B cell (primary cell): Measurements from ENCODE around the gene IL20. TPM values are rescaled to one million over a fixed set of nuclear protein-coding genes. Genes with fewer than 3 reads are reported as not detected.

Experiments
- ATAC-seq: fragments of 200-7000 bp; cut with Tn5 transposase; one replicate; pipeline ENCODE4 v1.10.0; 2021; ENCODE audit warnings: low read depth, mild to moderate bottlenecking, moderate number of reproducible peaks, moderate library complexity
- CTCF ChIA-PET: fragments of 350-600 bp; sonication (Branson Sonifier 250); formaldehyde crosslinking; loops from one replicate; lab custom pipeline; 2021; ENCODE audit warnings: antibody characterized with exemption, inconsistent platforms; lab: Charles Lee
- POLR2A ChIA-PET: fragments of 350-600 bp; sonication (Branson Sonifier 250); formaldehyde crosslinking; loops from one replicate; lab custom pipeline; 2021; ENCODE audit warnings: antibody characterized with exemption; lab: Charles Lee
- DNase-seq: peaks from one replicate; pipeline ENCODE4 v3.0.0; 2013
- H2AFZ ChIP-seq: 2 replicates; pipeline ENCODE4 v1.6.1; 2012; ENCODE audit warnings: mild to moderate bottlenecking, low read depth, low read length; ENCODE audit not compliant: insufficient read depth, poor library complexity, severe bottlenecking
- H3K27ac ChIP-seq, 2 donors: 1 replicate in 1 of 2; 2 replicates in 1 of 2; pipeline ENCODE4 v1.5.1; 2012 to 2013; ENCODE audit warnings: low read length in 2 of 2, mild to moderate bottlenecking in 2 of 2, moderate library complexity in 1 of 2
- H3K27me3 ChIP-seq, 4 experiments: fragments of 200-600 bp in 1 of 4; sonication (generic) in 1 of 4; replicated peaks in 1 of 4; 1 replicate in 2 of 4; 2 replicates in 2 of 4; pipeline versions ENCODE4 v1.6.1 to v1.7.0; 2013 to 2016; ENCODE audit warnings: low read length in 3 of 4, mild to moderate bottlenecking in 2 of 4, mixed read lengths in 1 of 4, moderate library complexity in 1 of 4; ENCODE audit not compliant: insufficient read depth in 4 of 4, control insufficient read depth in 3 of 4; ENCODE audit errors: control extremely low read depth in 1 of 4
- H3K36me3 ChIP-seq, 2 experiments: replicated peaks in 1 of 2; 1 replicate in 1 of 2; 2 replicates in 1 of 2; pipeline versions ENCODE4 v1.6.1 to v1.7.1; 2013; ENCODE audit warnings: low read length in 1 of 2; ENCODE audit not compliant: insufficient read depth in 2 of 2, control insufficient read depth in 1 of 2; ENCODE audit errors: control extremely low read depth in 1 of 2, extremely low read depth in 1 of 2
- H3K4me1 ChIP-seq, 2 donors: fragments of 200-600 bp in 1 of 2; sonication (generic) in 1 of 2; 1 replicate in 1 of 2; 2 replicates in 1 of 2; pipeline versions ENCODE4 v1.5.1 to v1.6.1; 2013 to 2017; ENCODE audit warnings: low read length in 2 of 2; ENCODE audit not compliant: control insufficient read depth in 2 of 2, insufficient read depth in 2 of 2
- H3K4me2 ChIP-seq: replicated peaks from 2 replicates; pipeline ENCODE3; 2012; ENCODE audit warnings: mild to moderate bottlenecking, low read depth, low read length; ENCODE audit not compliant: poor library complexity, severe bottlenecking
- H3K4me3 ChIP-seq, 5 experiments: fragments of 200-600 bp in 1 of 5; sonication (generic) in 1 of 5; 1 replicate in 3 of 5; 2 replicates in 2 of 5; pipeline versions ENCODE4 v1.5.1 to v1.7.0; 2011 to 2016; ENCODE audit warnings: low read length in 4 of 5, mild to moderate bottlenecking in 4 of 5, low read depth in 2 of 5, control low read depth in 1 of 5, moderate library complexity in 1 of 5; ENCODE audit not compliant: insufficient read depth in 1 of 5; ENCODE audit errors: control extremely low read depth in 1 of 5, extremely low read depth in 1 of 5
- H3K79me2 ChIP-seq: fragments of 200-600 bp; sonication (generic); one replicate; pipeline ENCODE4 v1.6.0; 2016; ENCODE audit warnings: low read length; ENCODE audit not compliant: control insufficient read depth, insufficient read depth
- H3K9ac ChIP-seq: fragments of 200-600 bp; sonication (generic); 2 replicates; pipeline ENCODE4 v1.6.1; 2017; ENCODE audit warnings: mild to moderate bottlenecking, low read length, moderate library complexity
- H3K9me3 ChIP-seq, 3 donors: one replicate each; pipeline versions ENCODE4 v1.6.1 to v1.7.1; 2013; ENCODE audit warnings: low read length in 2 of 3; ENCODE audit not compliant: control insufficient read depth in 2 of 3, insufficient read depth in 1 of 3; ENCODE audit errors: control extremely low read depth in 1 of 3
- H4K20me1 ChIP-seq: 2 replicates; pipeline ENCODE4 v1.6.0; 2012; ENCODE audit warnings: mild to moderate bottlenecking, low read length; ENCODE audit not compliant: insufficient read depth, control insufficient read depth, poor library complexity, severe bottlenecking
- H3K27ac Mint-ChIP-seq: one replicate; pipeline ENCODE4 v1.8.0; 2021; ENCODE audit warnings: mixed read lengths
- H3K27me3 Mint-ChIP-seq: one replicate; pipeline ENCODE4 v1.8.0; 2021; ENCODE audit warnings: mixed read lengths
- H3K4me1 Mint-ChIP-seq: one replicate; pipeline ENCODE4 v1.8.0; 2021; ENCODE audit warnings: mixed read lengths
- H3K4me3 Mint-ChIP-seq: one replicate; pipeline ENCODE4 v1.8.0; 2021; ENCODE audit warnings: mixed read lengths
- H3K9me3 Mint-ChIP-seq: one replicate; pipeline ENCODE4 v1.8.0; 2022; ENCODE audit warnings: mixed read lengths; ENCODE audit not compliant: insufficient read depth
- EZH2 ChIP-seq: IDR thresholded peaks from 2 replicates; pipeline ENCODE4 v1.6.1; 2012; ENCODE audit warnings: borderline replicate concordance, low read depth, mild to moderate bottlenecking, moderate library complexity, low read length; ENCODE audit not compliant: insufficient read depth, poor library complexity, severe bottlenecking
- WGBS: methylation state at CpG from one replicate; pipeline ENCODE4 v1.1.5; 2013; ENCODE audit warnings: missing lambda C conversion rate; ENCODE audit not compliant: insufficient coverage; 5-methylcytosine and 5-hydroxymethylcytosine counted together
- intact Hi-C: fragments of 100-400 bp; cut with micrococcal nuclease; formaldehyde crosslinking; loops from one replicate; pipeline ENCODE4 v1.10.0; 2022
- polyA plus RNA-seq: library from polyadenylated mRNA; depleted of rRNA; stranded (reverse); fragments of >200 nt; gene quantifications from 2 replicates; pipeline ENCODE4 v1.2.3, GENCODE V29; 2012
- total RNA-seq, 2 donors: library from RNA; stranded (reverse); fragments of 120-200 nt in 1 of 2; gene quantifications; 1 replicate in 1 of 2; 2 replicates in 1 of 2; pipeline versions ENCODE4 v1.2.3 to v1.2.4, GENCODE V29; 2013 to 2022
- TF ChIP-seq, protein P1 (sequence below): fragments of 200-600 bp; IDR thresholded peaks from one replicate; pipeline ENCODE4 v1.8.0; 2022; ENCODE audit warnings: antibody characterized with exemption, mild to moderate bottlenecking

IL20 gene
- total and polyA plus RNA-seq, 2 donors (not counting 1 experiment from before 2014, with no cell fraction given): not detected

DNA sequence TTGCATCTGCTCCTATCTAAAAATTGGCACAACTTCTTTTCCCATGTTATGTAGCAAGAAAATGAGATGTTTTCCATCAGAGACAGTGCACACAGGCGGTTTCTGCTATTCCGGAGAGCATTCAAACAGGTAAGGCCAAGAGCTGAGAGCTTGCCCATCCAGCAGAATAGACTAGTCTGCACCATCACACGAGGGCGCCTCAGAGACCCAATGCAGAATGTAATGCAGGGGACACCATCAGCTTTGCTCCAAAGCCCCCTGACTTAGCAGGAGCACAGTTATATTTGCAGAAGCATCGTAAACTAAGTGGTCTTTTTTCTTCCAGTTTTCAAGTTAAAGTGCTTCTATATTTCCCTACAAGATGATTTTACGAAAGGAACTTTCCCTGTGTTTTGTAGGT is 36.5 kb downstream of the IL20 start:
- ATAC-seq (no peak), DNase-seq (no peak)
- no peak overlapping the region for H3K4me2 ChIP-seq
- no peaks in the 10 kb centered on the region for H3K9me3 ChIP-seq
- H3K9ac ChIP-seq: no peak overlapping the region
- TF ChIP-seq, protein P1, sequence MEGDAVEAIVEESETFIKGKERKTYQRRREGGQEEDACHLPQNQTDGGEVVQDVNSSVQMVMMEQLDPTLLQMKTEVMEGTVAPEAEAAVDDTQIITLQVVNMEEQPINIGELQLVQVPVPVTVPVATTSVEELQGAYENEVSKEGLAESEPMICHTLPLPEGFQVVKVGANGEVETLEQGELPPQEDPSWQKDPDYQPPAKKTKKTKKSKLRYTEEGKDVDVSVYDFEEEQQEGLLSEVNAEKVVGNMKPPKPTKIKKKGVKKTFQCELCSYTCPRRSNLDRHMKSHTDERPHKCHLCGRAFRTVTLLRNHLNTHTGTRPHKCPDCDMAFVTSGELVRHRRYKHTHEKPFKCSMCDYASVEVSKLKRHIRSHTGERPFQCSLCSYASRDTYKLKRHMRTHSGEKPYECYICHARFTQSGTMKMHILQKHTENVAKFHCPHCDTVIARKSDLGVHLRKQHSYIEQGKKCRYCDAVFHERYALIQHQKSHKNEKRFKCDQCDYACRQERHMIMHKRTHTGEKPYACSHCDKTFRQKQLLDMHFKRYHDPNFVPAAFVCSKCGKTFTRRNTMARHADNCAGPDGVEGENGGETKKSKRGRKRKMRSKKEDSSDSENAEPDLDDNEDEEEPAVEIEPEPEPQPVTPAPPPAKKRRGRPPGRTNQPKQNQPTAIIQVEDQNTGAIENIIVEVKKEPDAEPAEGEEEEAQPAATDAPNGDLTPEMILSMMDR: no peak
- TF ChIP-seq EZH2: no peak
- 96% methylated on average over 4 of the region's 6 CpGs for WGBS
- H3K4me1 ChIP-seq: peaks cover 18 to 31% of the 10 kb centered on the region in 2 donors
- POLR2A ChIA-PET: interaction anchor here (0.6 to 2.1 kb wide), 5 partner anchors 10 to 1484 kb away, joined by 3 to 14 read pairs (median 5); no protein-coding TSS in a partner anchor
- H3K36me3 ChIP-seq: peaks cover 2 to 46% of the 10 kb centered on the region in 2 experiments
- H3K9me3 Mint-ChIP-seq: no peaks in the 10 kb centered on the region
- no peaks in the 10 kb centered on the region for H3K79me2 ChIP-seq
- peaks cover 58% of the 10 kb centered on the region for H3K4me1 Mint-ChIP-seq
- no peak overlapping the region for H3K4me3 Mint-ChIP-seq
- H2AFZ ChIP-seq: no peak overlapping the region
- intact Hi-C loops: no loop called here
- H3K27me3 Mint-ChIP-seq: no peaks in the 10 kb centered on the region
- peak overlapping the region; percentile 27 for H3K27ac Mint-ChIP-seq
- H3K27ac ChIP-seq: no peak overlapping the region
- no peaks in the 10 kb centered on the region for H3K27me3 ChIP-seq
- CTCF ChIA-PET: interaction anchor here (1.1 to 11.6 kb wide), 5 partner anchors 10 to 30 kb away, joined by 3 to 208 read pairs (median 4); partner anchors contain the start of gene FCMR
- H3K4me3 ChIP-seq: no peak overlapping the region
- peaks cover 56% of the 10 kb centered on the region for H4K20me1 ChIP-seq

DNA sequence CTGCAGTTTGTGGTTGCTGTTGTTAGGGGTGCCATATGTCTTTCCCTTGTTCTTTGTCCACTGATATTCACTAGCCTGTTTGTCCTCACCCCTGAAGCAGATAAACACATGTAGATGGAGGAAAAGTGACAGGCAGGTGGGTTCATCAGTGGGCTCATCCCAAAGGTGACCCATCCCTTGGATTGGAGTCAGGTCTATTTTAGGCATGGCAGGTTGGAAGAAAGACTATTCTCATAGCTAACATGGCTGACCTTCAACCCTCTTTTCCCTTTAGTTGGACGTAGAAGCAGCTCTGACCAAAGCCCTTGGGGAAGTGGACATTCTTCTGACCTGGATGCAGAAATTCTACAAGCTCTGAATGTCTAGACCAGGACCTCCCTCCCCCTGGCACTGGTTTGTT is 37.3 kb downstream of the IL20 start:
- 100% methylated on average over 1 of the region's 1 CpG for WGBS
- ChIA-PET CTCF (interaction anchor here (1.6 to 11.6 kb wide), 3 partner anchors 9 to 29 kb away, joined by 3 to 208 read pairs (median 15); no protein-coding TSS in a partner anchor), POLR2A (interaction anchor here (0.7 to 2.1 kb wide), 3 partner anchors 9 to 22 kb away, joined by 3 to 14 read pairs (median 5); no protein-coding TSS in a partner anchor)
- H3K27ac ChIP-seq: peak overlapping the region in 1 of 2 donors; percentile 79
- H3K27me3 ChIP-seq: no peaks in the 10 kb centered on the region
- DNase-seq (no peak), ATAC-seq (no peak)
- intact Hi-C loops: no loop called here
- TF ChIP-seq, protein P1: no peak
- no peak for TF ChIP-seq EZH2
- no peak overlapping the region for H2AFZ ChIP-seq
- Mint-ChIP-seq H3K27ac (peak overlapping the region; percentile 59), H3K4me1 (peaks cover 66% of the 10 kb centered on the region), H3K9me3 (no peaks in the 10 kb centered on the region), H3K4me3 (no peak overlapping the region), H3K27me3 (no peaks in the 10 kb centered on the region)
- peaks cover 2 to 54% of the 10 kb centered on the region in 2 experiments for H3K36me3 ChIP-seq
- no peak overlapping the region for H3K4me2 ChIP-seq
- H3K4me1 ChIP-seq: peaks cover 25 to 39% of the 10 kb centered on the region in 2 donors
- H4K20me1 ChIP-seq: peaks cover 63% of the 10 kb centered on the region
- no peak overlapping the region for H3K4me3 ChIP-seq
- H3K79me2 ChIP-seq: peaks cover 6% of the 10 kb centered on the region
- H3K9me3 ChIP-seq: no peaks in the 10 kb centered on the region
- no peak overlapping the region for H3K9ac ChIP-seq
